HG03457 (cell line): Measurements from ENCODE around the gene PTGER2.

ENCODE experiments used
- ATAC-seq: cut with Tn5 transposase; IDR thresholded peaks from one replicate; pipeline ENCODE4 v1.9.1; 2021; ENCODE audit warnings: moderate number of reproducible peaks; ENCODE audit not compliant: unreplicated experiment

Gene PTGER2, protein sequence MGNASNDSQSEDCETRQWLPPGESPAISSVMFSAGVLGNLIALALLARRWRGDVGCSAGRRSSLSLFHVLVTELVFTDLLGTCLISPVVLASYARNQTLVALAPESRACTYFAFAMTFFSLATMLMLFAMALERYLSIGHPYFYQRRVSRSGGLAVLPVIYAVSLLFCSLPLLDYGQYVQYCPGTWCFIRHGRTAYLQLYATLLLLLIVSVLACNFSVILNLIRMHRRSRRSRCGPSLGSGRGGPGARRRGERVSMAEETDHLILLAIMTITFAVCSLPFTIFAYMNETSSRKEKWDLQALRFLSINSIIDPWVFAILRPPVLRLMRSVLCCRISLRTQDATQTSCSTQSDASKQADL

DNA sequence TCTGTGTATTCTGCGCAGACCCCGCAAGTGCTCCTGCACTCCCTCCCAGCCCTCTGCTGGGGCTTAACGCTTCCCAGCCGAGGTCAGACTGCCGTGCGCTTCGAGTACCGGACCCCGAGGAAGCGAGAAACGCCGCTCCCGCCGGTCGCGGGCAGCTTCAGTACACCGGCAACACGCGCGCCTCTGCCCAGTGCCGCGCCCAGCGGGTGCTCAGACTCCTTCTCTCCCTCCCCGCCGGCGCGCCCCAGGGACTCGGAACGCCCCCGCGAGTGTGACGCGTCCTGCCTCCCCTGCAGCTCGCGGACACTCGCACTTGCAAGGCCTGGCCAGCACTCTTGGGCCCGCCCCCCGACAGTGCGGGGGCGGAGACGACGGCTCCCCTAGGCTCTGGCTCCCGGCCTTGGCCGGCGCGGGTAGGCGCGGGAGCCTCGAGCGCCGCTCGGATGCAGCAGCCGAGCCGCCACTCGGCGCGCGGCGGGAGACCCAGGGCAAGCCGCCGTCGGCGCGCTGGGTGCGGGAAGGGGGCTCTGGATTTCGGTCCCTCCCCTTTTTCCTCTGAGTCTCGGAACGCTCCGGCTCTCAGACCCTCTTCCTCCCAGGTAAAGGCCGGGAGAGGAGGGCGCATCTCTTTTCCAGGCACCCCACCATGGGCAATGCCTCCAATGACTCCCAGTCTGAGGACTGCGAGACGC lies at the start of gene PTGER2:
Gene PTGER2, plus strand, starts transcription at position 410 of the 692 bp plus-strand sequence. Its CDS starts 237 bp downstream, at position 647.
- ATAC-seq = peak; percentile 46

DNA sequence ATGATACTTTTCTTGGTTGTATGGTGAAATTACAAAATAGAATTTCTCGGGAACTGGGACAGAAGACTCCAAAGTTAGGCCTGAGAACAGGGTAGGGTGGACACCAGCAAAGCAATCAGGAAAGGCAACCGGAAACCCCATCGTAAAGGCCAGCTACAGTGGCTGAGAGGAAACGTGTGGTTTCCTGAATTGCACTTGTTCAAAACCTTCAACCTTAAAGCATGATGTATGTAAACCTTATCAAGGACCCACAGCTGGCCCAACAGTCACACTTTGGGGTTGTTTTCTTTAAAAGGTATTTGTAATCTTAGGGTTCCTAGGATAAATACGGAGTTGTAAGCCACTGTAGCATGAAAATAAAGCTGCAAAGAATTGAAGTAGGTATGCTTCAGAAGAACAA lies 48.9 kb upstream of the PTGER2 start:
- ATAC-seq = no peak

DNA sequence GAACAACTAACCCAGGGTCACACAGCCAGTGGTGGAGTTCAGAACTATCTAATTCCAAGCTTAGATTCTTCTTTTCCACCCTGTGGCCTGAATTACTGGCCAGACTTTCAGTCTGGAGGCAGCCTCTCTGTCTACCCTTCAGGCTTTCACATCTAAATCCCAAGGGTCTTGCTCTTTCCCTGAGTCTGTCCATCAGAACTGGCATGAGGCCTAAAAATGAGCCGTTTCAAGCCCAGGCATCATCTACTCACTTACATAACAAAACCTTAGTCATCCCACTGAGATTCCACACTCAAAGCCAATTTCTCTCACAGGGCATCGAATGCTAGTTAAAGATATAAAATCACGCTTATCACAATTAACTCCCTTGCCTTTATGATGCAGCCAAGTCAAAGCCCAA lies 47.9 kb upstream of the PTGER2 start:
- ATAC-seq = no peak

DNA sequence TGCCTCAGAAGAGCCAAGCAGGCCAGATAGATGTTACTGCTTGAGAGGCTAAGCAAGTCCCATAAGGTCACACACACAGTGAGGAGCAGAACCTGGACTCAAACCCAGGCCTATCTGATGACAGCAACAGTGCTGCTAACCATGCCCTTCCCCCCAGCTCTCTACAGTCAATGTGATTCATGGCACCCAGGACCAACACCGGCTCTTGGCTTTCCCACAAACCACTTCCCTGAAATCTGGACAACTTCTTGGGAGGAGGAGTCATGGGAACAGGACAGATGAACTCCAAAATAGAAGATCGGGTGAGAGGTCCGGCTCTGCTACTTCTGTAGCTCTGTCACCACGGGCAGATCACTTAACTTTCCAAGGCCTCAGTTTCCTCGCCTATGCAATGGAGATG lies 47.3 kb upstream of the PTGER2 start:
- ATAC-seq = no peak

DNA sequence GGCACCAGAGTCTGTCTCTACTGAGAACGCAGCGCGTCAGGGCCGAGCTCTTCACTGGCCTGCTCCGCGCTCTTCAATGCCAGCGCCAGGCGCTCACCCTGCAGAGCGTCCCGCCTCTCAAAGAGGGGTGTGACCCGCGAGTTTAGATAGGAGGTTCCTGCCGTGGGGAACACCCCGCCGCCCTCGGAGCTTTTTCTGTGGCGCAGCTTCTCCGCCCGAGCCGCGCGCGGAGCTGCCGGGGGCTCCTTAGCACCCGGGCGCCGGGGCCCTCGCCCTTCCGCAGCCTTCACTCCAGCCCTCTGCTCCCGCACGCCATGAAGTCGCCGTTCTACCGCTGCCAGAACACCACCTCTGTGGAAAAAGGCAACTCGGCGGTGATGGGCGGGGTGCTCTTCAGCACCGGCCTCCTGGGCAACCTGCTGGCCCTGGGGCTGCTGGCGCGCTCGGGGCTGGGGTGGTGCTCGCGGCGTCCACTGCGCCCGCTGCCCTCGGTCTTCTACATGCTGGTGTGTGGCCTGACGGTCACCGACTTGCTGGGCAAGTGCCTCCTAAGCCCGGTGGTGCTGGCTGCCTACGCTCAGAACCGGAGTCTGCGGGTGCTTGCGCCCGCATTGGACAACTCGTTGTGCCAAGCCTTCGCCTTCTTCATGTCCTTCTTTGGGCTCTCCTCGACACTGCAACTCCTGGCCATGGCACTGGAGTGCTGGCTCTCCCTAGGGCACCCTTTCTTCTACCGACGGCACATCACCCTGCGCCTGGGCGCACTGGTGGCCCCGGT lies 46.4 kb upstream of the PTGER2 start, which contains the start of gene PTGDR:
Gene PTGDR, plus strand, starts transcription at position 198 of the 778 bp plus-strand sequence. Its CDS starts 117 bp downstream, at position 315.
- ATAC-seq = no peak

DNA sequence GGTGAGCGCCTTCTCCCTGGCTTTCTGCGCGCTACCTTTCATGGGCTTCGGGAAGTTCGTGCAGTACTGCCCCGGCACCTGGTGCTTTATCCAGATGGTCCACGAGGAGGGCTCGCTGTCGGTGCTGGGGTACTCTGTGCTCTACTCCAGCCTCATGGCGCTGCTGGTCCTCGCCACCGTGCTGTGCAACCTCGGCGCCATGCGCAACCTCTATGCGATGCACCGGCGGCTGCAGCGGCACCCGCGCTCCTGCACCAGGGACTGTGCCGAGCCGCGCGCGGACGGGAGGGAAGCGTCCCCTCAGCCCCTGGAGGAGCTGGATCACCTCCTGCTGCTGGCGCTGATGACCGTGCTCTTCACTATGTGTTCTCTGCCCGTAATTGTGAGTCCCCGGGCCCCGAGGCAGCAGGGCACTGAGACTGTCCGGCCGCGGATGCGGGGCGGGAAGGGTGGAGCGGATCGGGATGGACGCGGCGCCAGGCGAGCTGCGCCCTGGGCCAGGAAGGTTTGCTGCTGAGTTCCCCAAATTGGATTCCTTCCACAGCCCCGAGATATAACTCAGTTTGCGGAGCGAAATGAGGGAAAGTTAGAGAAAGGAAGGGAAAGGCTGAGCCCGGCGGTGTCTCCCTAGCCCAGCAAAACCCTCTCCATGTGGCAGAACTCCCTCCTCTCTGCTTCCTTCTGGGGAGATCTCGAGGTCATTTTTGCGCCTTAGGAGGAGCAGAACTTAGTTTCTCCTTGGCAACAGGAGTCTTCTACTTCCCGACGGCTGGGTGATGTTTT lies 45.6 kb upstream of the PTGER2 start:
- ATAC-seq = no peak

DNA sequence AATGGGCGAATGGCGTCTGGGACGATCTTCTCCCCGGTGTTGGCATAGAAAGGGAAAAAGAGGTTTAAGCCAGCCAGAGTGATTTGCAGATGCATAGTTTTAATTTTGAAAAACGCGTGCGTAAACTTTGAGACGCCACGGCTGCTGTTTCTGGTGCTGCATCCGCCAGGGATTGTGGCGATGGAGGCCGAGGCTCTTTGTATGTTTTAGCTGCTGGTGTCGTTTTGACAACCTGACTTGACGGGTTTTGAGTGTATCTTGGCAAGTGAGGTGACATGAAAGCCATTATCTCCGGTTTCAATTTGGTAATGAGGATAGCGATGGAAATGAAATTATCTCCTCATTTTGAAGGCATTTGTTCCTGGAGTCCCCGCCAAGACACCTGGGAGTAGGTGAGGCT lies 45.0 kb upstream of the PTGER2 start:
- ATAC-seq = no peak

DNA sequence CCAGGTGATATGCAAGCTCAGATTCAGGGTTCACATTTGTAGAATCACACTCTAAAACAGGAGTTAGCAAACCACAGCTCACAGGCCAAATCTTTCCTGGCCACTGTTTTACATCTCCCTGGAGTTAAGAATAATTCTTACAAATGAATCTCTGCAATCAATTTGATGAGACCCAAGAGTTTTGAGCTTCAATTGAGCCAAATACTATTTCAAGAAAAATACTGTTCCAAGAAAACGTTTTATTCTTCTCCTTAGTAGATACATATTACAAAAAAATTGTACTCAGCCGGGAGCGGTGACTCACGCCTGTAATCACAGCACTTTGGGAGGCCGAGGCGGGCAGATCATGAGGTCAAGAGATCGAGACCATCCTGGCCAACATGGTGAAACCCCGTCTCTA lies 44.1 kb upstream of the PTGER2 start:
- no peak for ATAC-seq

DNA sequence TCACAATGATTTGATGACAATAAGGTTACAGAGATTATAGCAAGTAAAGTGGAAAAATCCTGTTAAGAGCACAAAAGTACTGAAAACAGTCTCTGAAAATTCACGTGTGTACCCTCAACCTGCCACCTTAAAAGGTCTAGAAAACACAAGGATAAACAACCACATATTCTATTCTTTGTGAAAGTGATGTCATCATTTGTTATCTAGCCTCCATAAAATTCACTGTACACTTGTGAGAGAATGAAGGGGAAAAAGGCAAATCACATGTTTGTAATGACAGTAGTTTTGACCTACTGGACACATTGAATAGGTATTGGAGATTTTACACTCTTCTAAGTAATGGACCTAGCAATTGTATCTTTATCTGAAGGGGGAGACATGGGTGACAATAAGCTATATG lies 42.6 kb upstream of the PTGER2 start:
- no peak for ATAC-seq

DNA sequence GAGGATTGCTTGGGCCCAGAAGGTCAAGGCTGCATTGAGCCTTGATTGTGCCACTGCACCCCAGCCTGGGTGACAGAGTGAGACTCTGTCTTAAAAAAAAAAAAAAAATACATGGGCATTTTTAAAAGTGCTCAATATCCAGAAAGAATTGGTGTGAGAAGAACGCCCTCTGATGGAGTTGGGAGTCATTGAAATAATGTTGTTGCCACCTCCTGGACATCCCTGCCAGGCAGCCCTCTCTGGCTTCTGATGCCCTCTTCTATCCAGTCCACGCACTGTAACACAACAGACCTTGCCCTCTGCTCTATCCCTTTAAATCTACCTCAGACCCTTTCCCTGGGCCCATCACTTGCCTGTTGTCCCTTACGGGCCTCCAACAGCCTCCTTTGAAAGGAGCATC lies 41.7 kb upstream of the PTGER2 start:
- ATAC-seq = no peak

DNA sequence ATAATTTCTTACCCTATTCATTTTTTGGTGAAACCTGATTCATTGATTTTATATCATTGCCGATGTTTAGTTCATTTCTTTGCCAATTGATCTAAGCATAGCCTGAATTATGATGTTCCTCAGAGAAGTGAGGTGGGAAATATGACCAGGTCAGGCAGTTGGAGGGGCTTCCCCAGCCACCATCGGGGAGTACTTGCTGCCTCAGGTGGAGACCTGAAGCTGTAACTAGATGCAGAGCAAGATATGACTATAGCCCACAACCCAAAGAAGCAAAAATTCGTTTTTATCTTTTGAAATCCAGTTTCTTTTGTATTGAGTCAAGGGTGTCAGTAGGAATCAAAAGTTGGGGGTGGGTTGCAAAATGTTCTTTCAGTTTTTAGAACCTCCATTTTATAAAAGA lies 38.7 kb upstream of the PTGER2 start:
- ATAC-seq = no peak

DNA sequence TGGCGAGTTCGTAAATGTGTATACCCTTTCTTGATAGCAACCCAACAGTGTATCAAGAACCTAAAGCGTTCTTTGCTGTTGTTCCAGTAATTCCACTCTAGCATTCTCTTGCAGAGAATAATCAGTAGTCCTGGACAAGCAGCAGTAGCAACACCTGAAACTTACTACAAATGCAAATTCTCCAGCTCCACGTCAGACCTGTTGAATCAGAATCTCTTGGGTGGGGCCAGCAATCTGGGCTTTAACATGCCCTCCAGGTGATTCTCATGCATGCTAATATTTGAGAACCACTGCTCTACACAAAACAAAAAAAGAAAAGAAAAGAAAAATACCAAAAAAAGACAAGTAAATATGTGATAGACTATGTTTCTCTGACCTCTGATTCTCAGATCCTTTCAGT lies 36.6 kb upstream of the PTGER2 start:
- no peak for ATAC-seq

DNA sequence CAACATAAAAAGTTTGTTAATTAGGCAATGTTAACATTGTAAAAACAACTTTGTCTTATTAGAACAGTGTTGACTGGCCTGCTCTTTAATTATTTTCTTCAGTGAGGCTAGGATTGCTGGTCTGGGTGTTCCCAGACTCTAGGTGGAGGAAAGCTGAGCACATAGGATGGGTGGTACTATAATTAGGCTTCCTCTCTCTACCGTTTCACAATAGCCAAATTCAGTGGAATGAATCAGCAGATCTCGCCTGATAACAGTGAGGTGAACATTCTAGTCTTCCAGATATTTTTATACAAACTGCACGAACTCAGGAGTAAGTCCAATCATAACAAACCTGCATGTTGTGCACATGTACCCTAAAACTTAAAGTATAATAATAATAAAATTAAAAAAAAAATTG lies 34.7 kb upstream of the PTGER2 start:
- no peak for ATAC-seq

DNA sequence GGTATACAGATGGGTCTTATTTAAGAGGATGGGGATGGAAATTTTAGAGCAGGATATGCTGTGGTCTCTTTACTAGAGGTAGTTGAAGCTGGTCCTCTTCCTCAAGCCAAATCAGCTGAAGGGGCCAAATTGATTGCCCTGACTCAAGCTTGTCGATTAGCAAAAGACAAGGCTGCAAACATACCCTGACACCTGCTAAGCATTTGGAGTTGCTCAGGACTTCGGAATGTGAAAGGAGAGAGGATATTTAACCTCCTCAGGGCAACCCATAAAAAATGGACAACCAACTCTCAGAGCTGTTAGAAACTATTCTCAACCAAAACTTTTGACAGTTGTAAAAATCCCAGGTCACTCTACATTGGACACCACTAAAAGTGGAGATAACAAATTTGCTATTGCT lies 31.0 kb upstream of the PTGER2 start:
- no peak for ATAC-seq

DNA sequence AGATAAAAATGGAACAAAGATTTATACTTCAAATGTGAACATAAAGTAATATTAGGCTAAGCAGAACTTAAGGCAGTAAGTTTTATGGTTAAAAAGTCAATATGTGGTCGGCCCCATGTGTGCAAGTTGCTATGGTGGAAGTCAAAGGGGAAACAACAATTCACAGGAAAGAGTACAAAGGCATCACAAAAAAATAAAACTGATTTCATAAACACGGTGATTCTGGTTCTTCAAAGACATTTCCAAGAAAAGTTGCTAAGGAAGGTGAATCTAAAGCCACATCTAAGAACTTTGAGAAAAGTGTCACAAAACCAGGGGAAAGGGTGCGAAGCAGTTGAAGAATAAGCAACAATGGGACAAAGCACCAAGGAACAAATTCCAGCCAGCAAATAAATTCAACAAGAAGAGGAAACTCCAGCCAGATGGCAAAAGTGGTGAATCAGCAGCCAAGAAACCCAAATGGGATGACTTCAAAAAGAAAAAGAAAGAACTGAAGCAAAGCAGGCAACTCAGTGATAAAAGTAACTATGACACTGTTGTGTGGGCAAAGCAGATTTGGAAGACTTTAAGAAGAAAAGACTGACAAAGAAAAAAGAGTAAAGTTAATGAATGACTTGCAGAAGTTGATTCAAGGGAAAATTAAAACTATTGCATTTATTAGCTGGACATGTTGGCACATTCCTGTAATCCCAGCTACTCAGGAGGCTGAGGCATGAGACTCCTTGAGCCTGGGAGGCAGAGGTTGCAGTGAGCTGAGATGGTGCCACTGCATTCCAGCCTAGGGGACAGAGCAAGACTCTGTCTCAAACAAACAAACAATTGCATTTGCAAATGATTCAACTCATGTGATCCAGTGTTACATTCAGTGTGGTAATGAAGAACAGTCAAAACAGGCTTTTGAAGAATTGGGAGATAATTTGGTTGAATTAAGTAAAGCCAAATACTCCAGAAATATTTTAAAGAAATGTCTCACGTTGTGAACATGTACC lies 27.2 kb upstream of the PTGER2 start:
- no peak for ATAC-seq

DNA sequence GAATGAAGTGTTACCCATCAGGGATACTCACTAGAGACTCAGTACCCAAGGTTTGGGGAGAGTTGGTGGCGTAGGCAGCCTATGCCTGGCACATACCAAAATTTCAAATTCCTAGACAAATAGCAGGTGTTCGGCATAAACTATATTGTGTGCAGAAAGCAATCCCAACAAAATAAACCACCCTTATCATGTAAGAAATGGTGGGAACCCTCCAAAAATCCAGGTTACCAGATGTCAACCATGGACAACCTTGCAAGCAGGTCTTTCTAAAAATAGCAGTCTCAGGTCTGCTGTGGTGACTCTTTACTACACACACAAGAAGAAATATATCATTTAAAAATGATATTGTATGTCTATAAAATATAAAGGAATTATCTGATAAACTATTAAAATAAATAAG lies 17.7 kb upstream of the PTGER2 start:
- ATAC-seq = no peak

DNA sequence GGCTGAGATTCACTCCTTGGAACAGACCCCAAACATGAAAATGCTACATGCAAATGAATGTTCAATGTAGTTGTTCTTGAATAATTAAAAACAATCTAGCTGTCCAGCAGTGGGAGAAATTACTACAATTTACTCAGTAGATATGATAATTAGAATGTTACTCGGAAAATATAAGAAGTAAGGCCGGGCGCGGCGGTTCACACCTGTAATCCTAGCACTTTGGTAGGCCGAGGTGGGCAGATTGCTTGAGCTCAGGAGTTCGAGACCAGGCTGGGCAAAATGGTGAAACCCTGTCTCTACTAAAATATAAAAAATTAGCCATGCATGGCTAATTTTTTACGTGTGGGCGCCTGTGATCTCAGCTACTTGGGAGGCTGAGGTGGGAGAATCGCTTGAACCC lies 15.3 kb upstream of the PTGER2 start:
- no peak for ATAC-seq

DNA sequence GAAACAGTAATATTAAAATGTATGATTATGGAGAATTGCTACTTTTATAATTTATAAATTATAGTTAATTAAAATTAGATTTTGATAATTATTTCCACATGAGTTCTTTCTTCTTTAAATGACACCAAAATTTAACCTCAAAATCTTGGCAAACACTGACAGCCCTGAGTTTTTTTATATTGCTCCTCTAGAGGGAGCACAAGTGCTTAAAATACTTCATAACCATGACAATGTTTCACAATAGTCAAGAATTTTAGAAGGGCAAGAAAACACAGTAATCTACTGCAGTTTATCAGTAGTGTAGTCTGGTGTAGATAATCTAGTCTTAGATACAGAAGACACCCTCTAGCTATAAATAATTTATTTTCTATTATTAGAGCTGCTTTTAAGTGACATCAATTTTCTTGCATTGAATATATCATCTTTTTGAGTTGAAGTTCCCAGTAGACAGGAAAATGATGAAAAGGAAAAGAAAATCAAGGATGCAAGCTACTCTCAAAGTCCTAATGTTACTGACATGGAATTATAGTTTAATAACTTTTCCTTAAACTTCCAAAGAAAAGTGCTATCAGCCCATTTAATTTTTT lies 14.3 kb upstream of the PTGER2 start:
- ATAC-seq = no peak

DNA sequence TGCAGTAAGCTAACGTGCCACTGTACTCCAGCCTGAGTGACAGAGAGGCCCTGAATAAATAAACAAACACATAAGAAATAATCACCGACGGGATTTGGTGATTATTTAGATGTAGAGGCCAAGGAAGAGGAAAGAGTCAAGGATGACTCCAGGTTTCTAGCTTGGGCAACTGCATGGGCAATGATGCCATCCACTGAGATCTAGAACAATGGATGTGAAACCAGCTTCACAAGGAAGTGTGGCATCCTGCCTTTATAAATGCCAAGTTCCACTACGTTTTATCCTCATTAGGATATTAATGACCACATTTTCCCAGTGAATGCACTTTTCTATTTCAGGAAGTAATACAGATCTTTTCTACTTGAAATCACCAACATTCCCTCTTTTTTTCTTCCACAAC lies 10.9 kb upstream of the PTGER2 start:
- ATAC-seq = no peak
